GM10248 (cell line): Measurements from ENCODE around the gene TPM2.

Experiments
- CTCF ChIA-PET: fragments of 300-600 bp; sonication (Branson Sonifier 250); formaldehyde crosslinking; extraction: SDS; loops from one replicate; lab custom pipeline; 2021; ENCODE audit warnings: antibody characterized with exemption; lab: Yijun Ruan, JAX
- POLR2A ChIA-PET: fragments of 350-650 bp; sonication (Branson Sonifier 250); formaldehyde crosslinking; extraction: SDS; loops from one replicate; lab custom pipeline; 2020; ENCODE audit warnings: antibody characterized with exemption; lab: Yijun Ruan, JAX
- DNase-seq: peaks from one replicate; pipeline ENCODE4 v3.0.0; 2012; ENCODE audit errors: extremely low spot score
- TF ChIP-seq, protein P1 (sequence below): IDR thresholded peaks from 2 replicates; pipeline ENCODE4 v1.5.1; 2012; ENCODE audit warnings: mild to moderate bottlenecking, low read depth; ENCODE audit errors: extremely low read depth, missing control alignments, control extremely low read depth

TPM2 gene

DNA sequence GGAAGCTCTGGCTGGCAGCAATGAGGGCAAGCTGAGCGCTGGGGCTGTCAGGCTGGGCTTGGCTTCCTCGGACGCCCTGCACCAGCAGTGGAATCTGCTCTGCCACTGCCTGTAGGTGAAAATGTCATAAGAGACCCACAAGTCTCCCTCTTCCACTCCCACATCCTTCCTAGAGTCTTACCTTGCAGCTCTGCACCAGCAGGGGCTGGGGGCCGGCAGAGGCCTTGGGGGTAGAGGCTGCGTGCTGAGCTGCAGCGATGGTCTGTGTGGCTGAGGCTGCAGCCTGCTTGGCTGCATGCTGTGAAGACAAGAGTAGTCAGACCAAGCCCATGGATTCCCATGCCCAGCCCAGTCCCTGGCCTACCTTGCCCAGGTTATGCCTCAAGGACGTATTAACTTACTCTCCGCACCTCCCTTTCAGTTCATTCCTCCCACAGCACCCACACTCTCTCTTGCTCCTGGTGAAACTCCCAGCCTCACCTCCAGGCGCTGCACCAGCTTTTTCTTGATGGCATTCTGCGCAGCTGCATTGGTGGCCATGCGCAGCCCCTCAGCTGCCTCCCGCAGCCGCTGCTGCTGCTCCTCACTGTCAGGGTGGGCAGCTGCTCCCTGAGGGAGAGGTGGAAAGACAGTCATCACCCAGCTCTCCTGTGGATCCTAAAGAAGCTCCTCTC lies 25.0 kb upstream of the TPM2 start:
- DNase-seq: no peak
- TF ChIP-seq, protein P1, sequence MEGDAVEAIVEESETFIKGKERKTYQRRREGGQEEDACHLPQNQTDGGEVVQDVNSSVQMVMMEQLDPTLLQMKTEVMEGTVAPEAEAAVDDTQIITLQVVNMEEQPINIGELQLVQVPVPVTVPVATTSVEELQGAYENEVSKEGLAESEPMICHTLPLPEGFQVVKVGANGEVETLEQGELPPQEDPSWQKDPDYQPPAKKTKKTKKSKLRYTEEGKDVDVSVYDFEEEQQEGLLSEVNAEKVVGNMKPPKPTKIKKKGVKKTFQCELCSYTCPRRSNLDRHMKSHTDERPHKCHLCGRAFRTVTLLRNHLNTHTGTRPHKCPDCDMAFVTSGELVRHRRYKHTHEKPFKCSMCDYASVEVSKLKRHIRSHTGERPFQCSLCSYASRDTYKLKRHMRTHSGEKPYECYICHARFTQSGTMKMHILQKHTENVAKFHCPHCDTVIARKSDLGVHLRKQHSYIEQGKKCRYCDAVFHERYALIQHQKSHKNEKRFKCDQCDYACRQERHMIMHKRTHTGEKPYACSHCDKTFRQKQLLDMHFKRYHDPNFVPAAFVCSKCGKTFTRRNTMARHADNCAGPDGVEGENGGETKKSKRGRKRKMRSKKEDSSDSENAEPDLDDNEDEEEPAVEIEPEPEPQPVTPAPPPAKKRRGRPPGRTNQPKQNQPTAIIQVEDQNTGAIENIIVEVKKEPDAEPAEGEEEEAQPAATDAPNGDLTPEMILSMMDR: no peak
- CTCF ChIA-PET: interaction anchor here (0.9 to 19.1 kb wide), 7 partner anchors 9 to 112 kb away, joined by 3 to 224 read pairs (median 5); partner anchors contain the start of genes ARHGEF39, CREB3 and TLN1
- POLR2A ChIA-PET: interaction anchor here (1.6 to 2.1 kb wide), 2 partner anchors 17 to 18 kb away, joined by 4 to 7 read pairs; partner anchors contain the start of genes CREB3 and TLN1

- no peak for DNase-seq
- ChIA-PET CTCF (interaction anchor here (0.9 to 19.1 kb wide), 7 partner anchors 9 to 67 kb away, joined by 3 to 224 read pairs (median 7); partner anchors contain the start of genes ARHGEF39, CREB3 and TLN1), POLR2A (interaction anchor here (1.6 to 2.1 kb wide), 2 partner anchors 18 kb away, joined by 4 to 7 read pairs; partner anchors contain the start of genes CREB3 and TLN1)
- TF ChIP-seq, protein P1: no peak
Measured at GRCh38 chr9:35714123-35714522, 24.4 kb upstream of the TPM2 start.

DNA sequence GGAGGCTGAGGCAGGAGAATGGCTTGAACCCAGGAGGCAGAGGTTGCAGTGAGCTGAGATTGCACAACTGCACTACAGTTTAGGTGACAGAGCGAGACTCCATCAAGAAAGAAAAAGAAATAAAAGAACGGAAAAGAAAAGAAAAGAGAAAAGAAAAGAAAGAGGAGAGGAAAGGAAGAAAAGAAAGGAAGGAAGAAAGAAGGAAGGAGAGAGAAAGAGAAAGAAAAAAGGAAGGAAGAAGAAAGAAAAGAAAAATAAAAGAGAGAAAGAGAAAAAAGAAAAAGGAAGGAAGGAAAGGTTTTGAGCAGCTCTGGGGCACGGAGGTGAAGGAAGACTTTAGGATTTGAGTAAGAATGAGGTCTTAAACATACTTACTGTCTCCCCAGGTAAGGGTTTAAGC lies 23.9 kb upstream of the TPM2 start:
- no peak for DNase-seq
- POLR2A ChIA-PET: interaction anchor here (0.6 to 2.1 kb wide), 3 partner anchors 17 to 19 kb away, joined by 3 to 7 read pairs (median 4); partner anchors contain the start of genes CREB3 and TLN1
- TF ChIP-seq, protein P1: no peak
- CTCF ChIA-PET: interaction anchor here (1.2 to 19.1 kb wide), 6 partner anchors 8 to 48 kb away, joined by 3 to 224 read pairs (median 10); partner anchors contain the start of genes ARHGEF39, CREB3 and TLN1

DNA sequence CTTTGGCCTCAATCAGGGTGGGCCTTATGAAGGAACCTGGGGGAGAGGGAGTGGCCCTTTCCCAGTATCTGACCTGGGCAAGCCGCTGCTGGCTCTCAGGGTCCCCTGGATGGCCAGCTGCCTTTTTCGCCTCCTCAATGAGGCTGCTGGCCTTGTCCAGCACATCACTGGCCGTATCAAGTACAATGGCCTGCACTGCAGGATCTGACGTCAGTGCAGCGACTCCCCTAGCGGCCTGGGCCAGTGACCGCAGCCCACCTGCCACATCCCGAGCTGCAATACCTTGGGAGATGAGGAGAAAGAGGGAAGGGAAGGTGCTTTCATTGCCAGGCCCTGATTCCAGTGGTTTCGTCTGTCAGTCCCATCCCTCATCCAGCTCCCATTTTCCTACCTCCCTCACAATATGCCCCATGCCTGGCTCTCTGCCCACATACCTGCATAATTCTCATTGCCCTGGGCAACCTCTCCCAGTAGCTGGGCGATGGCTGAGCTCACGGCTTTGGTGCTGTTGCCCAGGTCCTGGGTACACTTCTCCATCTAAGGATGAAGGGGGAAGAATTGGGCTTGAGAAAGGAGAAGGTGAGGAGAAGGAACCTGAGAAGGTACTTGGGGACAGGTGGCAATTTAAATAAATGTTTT lies 23.2 kb upstream of the TPM2 start:
- TF ChIP-seq, protein P1: no peak
- ChIA-PET CTCF (interaction anchor here (0.9 to 19.1 kb wide), 11 partner anchors 9 to 100 kb away, joined by 3 to 224 read pairs (median 7); partner anchors contain the start of genes CREB3 and TLN1), POLR2A (interaction anchor here (0.6 kb wide), 1 partner anchor 19 kb away, joined by 3 read pairs; no protein-coding TSS in a partner anchor)
- no peak for DNase-seq

- DNase-seq: peak; percentile 50
- CTCF ChIA-PET: interaction anchor here (0.9 to 19.1 kb wide), 12 partner anchors 8 to 101 kb away, joined by 3 to 224 read pairs (median 4); partner anchors contain the start of genes CREB3 and TLN1
- TF ChIP-seq, protein P1: no peak
- POLR2A ChIA-PET: interaction anchor here (0.5 kb wide), 1 partner anchor 82 kb away, joined by 5 read pairs; no protein-coding TSS in a partner anchor
Measured at GRCh38 chr9:35711501-35712428, 22.0 kb upstream of the TPM2 start.
